Thyroid gland (tissue), 4 donors: Measurements from ENCODE around the gene OTUD7B. TPM values are rescaled to one million over a fixed set of nuclear protein-coding genes. Genes with fewer than 3 reads are reported as not detected.
A peak's percentile ranks its signal among the peaks of the same experiment; 100 is the strongest.
"Not testable (repeated sequence)": the region's sequence is repeated elsewhere in the genome, so short reads cannot be mapped to it uniquely, and the experiment has no call there.

Experiments used
- DNase-seq, 2 donors: peaks; one replicate each; pipeline ENCODE4 v3.0.0-alpha.2; 2019
- H3K27ac ChIP-seq, 3 donors: fragments of 200-600 bp; sonication (generic); 1 replicate in 2 of 3; 2 replicates in 1 of 3; pipeline ENCODE4 v1.5.1; 2016 to 2019; ENCODE audit warnings: mild to moderate bottlenecking in 1 of 3, moderate library complexity in 1 of 3
- H3K27me3 ChIP-seq: fragments of 200-600 bp; sonication (generic); one replicate; pipeline ENCODE4 v1.5.1; 2019
- H3K36me3 ChIP-seq, 2 donors: fragments of 200-600 bp; sonication (generic); one replicate each; pipeline ENCODE4 v1.5.1; 2016 to 2019
- H3K4me1 ChIP-seq, 2 donors: fragments of 200-600 bp; sonication (generic); one replicate each; pipeline ENCODE4 v1.5.1; 2017 to 2019
- H3K4me3 ChIP-seq, 3 donors: fragments of 200-600 bp; sonication (generic); replicated peaks in 1 of 3; 1 replicate in 2 of 3; 2 replicates in 1 of 3; pipeline ENCODE4 v1.5.1; 2016; ENCODE audit warnings: mild to moderate bottlenecking in 1 of 3
- H3K9me3 ChIP-seq: fragments of 200-600 bp; sonication (generic); one replicate; pipeline ENCODE4 v1.5.1; 2017
- POLR2A ChIP-seq, 2 donors: fragments of 450-650 bp; IDR thresholded peaks; one replicate each; pipeline ENCODE4 v1.6.1; 2017; ENCODE audit warnings: antibody characterized with exemption in 2 of 2, mild to moderate bottlenecking in 2 of 2, moderate library complexity in 1 of 2
- WGBS, 2 donors: methylation state at CpG; one replicate each; pipeline ENCODE4 v1.1.5; 2017; 5-methylcytosine and 5-hydroxymethylcytosine counted together
- intact Hi-C: fragments of 100-400 bp; cut with DNase I; formaldehyde crosslinking; loops from one replicate; pipeline ENCODE4 v1.15.1; 2023
- total RNA-seq, 4 donors: library from RNA; depleted of rRNA; stranded (reverse); fragments of >200 nt; gene quantifications; one replicate each; pipeline ENCODE4 v1.2.3, GENCODE V29; 2016
- TF ChIP-seq, protein P1 (sequence below), 6 experiments: fragments of 200-600 bp in 3 of 6; fragments of 450-650 bp in 3 of 6; sonication (generic) in 3 of 6; IDR thresholded peaks; one replicate each; pipeline ENCODE4 v1.5.1; 2016 to 2019; ENCODE audit warnings: antibody characterized with exemption in 6 of 6, mild to moderate bottlenecking in 2 of 6, inconsistent platforms in 1 of 6, moderate library complexity in 1 of 6

The OTUD7B gene
- total RNA-seq, 4 donors from 2014 or later, result 15.9 to 39.2 (median 23.2) TPM

GRCh38 chr1:149949911-149950310 is 60.6 kb downstream of the OTUD7B start:
- Histone ChIP-seq H3K9me3 (no peaks in the 10 kb centered on the region), H3K4me3 (no peak overlapping the region), H3K27me3 (no peaks in the 10 kb centered on the region), H3K27ac (no peak overlapping the region), H3K4me1 (no peaks in the 10 kb centered on the region), H3K36me3 (peaks cover 45 to 48% of the 10 kb centered on the region in 2 donors)
- TF ChIP-seq POLR2A (IDR thresholded peaks at IDR 0.05), result no peak
- TF ChIP-seq, protein P1, sequence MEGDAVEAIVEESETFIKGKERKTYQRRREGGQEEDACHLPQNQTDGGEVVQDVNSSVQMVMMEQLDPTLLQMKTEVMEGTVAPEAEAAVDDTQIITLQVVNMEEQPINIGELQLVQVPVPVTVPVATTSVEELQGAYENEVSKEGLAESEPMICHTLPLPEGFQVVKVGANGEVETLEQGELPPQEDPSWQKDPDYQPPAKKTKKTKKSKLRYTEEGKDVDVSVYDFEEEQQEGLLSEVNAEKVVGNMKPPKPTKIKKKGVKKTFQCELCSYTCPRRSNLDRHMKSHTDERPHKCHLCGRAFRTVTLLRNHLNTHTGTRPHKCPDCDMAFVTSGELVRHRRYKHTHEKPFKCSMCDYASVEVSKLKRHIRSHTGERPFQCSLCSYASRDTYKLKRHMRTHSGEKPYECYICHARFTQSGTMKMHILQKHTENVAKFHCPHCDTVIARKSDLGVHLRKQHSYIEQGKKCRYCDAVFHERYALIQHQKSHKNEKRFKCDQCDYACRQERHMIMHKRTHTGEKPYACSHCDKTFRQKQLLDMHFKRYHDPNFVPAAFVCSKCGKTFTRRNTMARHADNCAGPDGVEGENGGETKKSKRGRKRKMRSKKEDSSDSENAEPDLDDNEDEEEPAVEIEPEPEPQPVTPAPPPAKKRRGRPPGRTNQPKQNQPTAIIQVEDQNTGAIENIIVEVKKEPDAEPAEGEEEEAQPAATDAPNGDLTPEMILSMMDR (IDR thresholded peaks at IDR 0.05), result no peak
- intact Hi-C loops, result no loop called here
- WGBS, 2 donors, result 71 to 76% methylated on average over 6 of the region's 6 CpGs
- DNase-seq, result no peak

- H3K9me3 ChIP-seq, result no peaks in the 10 kb centered on the region
- WGBS, 2 donors, result 95 to 98% methylated on average over 4 of the region's 4 CpGs
- intact Hi-C loops, result no loop called here
- no peaks in the 10 kb centered on the region for H3K4me1 ChIP-seq
- H3K27ac ChIP-seq, result no peak overlapping the region
- DNase-seq, result no peak
- peaks cover 53 to 58% of the 10 kb centered on the region in 2 donors for H3K36me3 ChIP-seq
- H3K4me3 ChIP-seq, result no peak overlapping the region
- no peaks in the 10 kb centered on the region for H3K27me3 ChIP-seq
- TF ChIP-seq, protein P1 (IDR thresholded peaks at IDR 0.05), result no peak
- no peak for TF ChIP-seq POLR2A (IDR thresholded peaks at IDR 0.05)
These were observed 65.3 kb downstream of the OTUD7B start for GRCh38 chr1:149945206-149945605.

- no peak for DNase-seq
- Histone ChIP-seq H3K27me3 (no peaks in the 10 kb centered on the region), H3K4me1 (peaks cover 6 to 15% of the 10 kb centered on the region in 2 donors), H3K4me3 (no peak overlapping the region), H3K36me3 (peaks cover 34 to 43% of the 10 kb centered on the region in 2 donors), H3K27ac (no peak overlapping the region), H3K9me3 (no peaks in the 10 kb centered on the region)
- intact Hi-C loops, result no loop called here
- TF ChIP-seq, protein P1 (IDR thresholded peaks at IDR 0.05), result no peak
- no peak for TF ChIP-seq POLR2A (IDR thresholded peaks at IDR 0.05)
- WGBS, 2 donors, result 70 to 77% methylated on average over 3 of the region's 3 CpGs
These were observed 67.6 kb downstream of the OTUD7B start for GRCh38 chr1:149942885-149943284.

DNA sequence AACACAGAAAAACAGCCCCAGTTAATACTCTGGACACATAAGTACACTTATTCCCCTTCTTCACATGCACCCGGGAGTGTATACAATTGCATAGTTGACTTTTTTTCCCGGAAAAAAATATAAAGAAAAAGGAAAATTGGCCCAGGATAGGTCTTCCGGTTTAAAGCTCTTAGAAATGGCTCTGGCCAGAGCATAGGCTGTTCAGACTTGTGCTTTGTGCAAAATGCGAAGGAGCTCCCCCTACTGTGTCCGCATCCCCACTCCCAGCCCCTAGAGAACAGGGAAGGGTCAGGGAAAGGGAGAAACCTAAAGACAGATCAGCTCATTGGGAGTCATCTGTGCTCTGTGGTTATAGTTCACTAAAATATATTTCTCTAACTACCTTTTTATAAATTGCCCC is 68.3 kb downstream of the OTUD7B start:
- Histone ChIP-seq H3K27me3 (no peaks in the 10 kb centered on the region), H3K4me1 (peaks cover 9 to 21% of the 10 kb centered on the region in 2 donors), H3K36me3 (peaks cover 32 to 36% of the 10 kb centered on the region in 2 donors), H3K9me3 (no peaks in the 10 kb centered on the region), H3K4me3 (no peak overlapping the region), H3K27ac (no peak overlapping the region)
- 30 to 36% methylated on average over 5 of the region's 5 CpGs for WGBS, 2 donors
- no peak for DNase-seq
- TF ChIP-seq, protein P1 (IDR thresholded peaks at IDR 0.05), result peak in 1 of 6 experiments; percentile 15
- no peak for TF ChIP-seq POLR2A (IDR thresholded peaks at IDR 0.05)
- intact Hi-C loops, result no loop called here

- no peak for TF ChIP-seq POLR2A (IDR thresholded peaks at IDR 0.05)
- TF ChIP-seq, protein P1 (IDR thresholded peaks at IDR 0.05), result no peak
- H3K4me3 ChIP-seq, result no peak overlapping the region
- H3K27ac ChIP-seq, result no peak overlapping the region
- DNase-seq, result no peak
- H3K27me3 ChIP-seq, result no peaks in the 10 kb centered on the region
- H3K9me3 ChIP-seq, result no peaks in the 10 kb centered on the region
- H3K36me3 ChIP-seq, result peaks cover 16 to 18% of the 10 kb centered on the region in 2 donors
- intact Hi-C loops, result no loop called here
- WGBS, 2 donors, result 83 to 89% methylated on average over 3 of the region's 3 CpGs
- H3K4me1 ChIP-seq, result peaks cover 13 to 27% of the 10 kb centered on the region in 2 donors
These were observed 70.1 kb downstream of the OTUD7B start for GRCh38 chr1:149940427-149940826.

- H3K4me3 ChIP-seq, intact Hi-C loops, H3K9me3 ChIP-seq, DNase-seq, H3K36me3 ChIP-seq, H3K27me3 ChIP-seq: not testable (repeated sequence)
- Histone ChIP-seq H3K4me1 (peaks cover 13 to 27% of the 10 kb centered on the region in 2 donors), H3K27ac (peak overlapping the region; percentile 76 to 79 (median 76))
- WGBS, 2 donors, result 64 to 78% methylated on average over 13 of the region's 13 CpGs
These were observed 71.9 kb downstream of the OTUD7B start for GRCh38 chr1:149938668-149939003.
